GM12873 (cell line): ENCODE data around the gene TENM3.

Experiments used
- CTCF ChIP-seq: IDR thresholded peaks from 2 replicates; pipeline ENCODE4 v1.5.1; 2012; ENCODE audit warnings: low read depth, mild to moderate bottlenecking, moderate library complexity, low read length, control low read depth; ENCODE audit not compliant: insufficient read depth; ENCODE audit errors: missing control alignments

Gene TENM3

DNA sequence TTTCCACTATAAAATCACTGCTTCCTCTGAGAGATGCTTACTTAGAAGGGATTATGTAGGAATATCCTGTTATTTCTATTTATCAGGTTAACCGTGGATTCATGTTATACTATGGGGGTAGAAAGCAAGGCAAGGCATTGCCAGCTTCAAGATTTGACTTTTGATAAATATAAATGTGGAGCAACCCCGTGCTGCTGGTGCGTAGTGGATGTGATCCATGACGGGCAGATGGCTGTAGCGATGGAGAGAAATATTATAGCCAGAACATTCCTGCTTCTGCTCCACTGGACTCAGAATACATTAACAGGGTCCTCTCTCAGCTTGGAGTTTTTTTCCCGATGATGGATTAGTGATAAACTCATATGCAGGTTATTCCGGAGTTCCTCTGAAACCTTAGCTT lies 157.6 kb downstream of the TENM3 start:
- TF ChIP-seq CTCF = no peak

GRCh38 chr4:182404376-182404775 lies 161.2 kb downstream of the TENM3 start:
- no peak for TF ChIP-seq CTCF

GRCh38 chr4:182405087-182405486 lies 161.9 kb downstream of the TENM3 start:
- TF ChIP-seq CTCF = no peak

DNA sequence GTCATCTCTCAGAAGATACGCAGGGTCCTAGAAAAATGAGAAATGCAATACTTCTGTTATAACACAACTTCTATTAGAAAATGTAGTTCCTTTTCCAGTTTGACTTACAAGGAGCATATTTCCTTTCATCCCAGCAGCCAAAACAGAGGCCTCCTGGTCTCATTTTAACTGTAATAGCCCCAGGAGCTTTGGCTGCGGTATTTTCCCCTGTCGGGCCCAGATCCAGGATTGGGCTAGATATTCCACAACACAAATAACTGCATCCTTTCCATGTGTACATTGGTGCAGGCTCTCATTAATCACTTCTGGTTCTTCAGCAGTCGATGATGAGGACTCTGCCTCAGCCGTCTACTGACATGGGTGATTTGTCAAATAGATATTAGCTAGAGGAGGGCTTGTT lies 166.1 kb downstream of the TENM3 start:
- no peak for TF ChIP-seq CTCF

DNA sequence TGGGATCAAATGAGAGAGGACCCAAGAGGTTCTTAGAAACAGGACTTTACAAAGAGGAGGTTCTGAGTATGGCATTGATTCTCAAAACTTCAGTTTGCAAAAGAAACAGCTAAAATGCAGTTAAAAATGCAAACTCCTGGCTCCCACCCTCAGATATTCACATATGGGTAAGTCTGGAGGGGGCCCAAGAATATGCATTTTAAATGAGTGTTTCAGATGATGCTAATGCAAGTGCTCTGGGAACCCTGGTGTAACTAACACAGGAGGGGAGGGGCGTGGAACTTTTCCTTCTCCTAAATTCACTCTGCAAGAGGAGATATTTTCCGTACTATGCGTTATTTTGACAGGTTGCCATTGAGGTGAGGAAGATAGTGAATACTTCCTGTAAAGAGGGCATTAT lies 168.2 kb downstream of the TENM3 start:
- TF ChIP-seq CTCF = no peak

GRCh38 chr4:182413550-182413949 lies 170.3 kb downstream of the TENM3 start:
- TF ChIP-seq CTCF = no peak

- no peak for TF ChIP-seq CTCF
These were observed 171.9 kb downstream of the TENM3 start for GRCh38 chr4:182415116-182415515.
